ENCODE results near the gene CACNA1G. TPM values are rescaled to one million over a fixed set of nuclear protein-coding genes. Genes with fewer than 3 reads are reported as not detected.

CACNA1G gene
- total RNA-seq, 1 donor from 2014 or later: 1.6 TPM

DNA sequence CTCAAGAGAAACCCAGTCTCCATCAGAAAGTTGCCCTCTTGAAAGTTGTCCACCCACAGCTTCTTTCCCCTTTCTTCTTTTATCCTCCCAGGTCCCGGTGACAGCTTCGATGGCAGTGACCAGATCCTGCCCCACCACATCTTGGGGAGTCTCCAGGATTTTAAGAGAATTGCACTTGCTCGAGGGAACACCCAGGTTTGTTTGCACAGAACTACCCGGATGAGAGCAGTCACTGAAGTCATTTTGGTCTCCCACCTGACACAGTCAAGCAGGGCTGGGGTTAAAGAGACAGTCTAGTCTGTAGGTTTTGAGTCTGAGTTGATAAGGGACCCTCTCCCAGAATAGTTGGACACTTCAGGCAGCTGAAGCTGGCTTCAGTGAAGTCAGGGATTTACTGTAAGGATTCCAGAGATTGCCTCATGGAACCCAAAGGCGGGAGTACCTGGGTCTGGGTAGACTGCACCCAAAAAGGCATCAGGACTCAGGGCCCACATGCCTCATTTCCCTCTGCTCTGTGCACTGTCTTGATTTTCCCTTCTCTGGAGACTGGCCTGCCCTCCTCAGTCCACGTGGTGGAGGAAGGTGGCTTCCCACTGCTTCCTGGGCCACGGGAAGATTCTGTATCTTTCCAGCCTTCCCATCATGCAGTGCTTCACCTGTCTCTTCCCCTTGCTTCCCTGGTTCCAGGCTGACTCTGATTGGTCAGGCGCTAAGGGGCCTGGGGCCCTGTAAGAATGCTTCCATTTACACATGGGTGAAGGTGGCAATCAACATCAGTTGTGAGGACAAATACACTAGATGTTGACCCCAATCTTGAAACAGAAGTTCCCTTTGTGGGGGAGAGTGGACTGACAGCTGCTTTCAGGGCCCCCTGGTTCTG, 42.8 kb upstream of the CACNA1G start:
- Histone ChIP-seq H3K27ac (no peak overlapping the region), H3K9me3 (ENCODE audit: low read depth) (no peaks in the 10 kb centered on the region), H3K36me3 (no peaks in the 10 kb centered on the region), H3K27me3 (no peaks in the 10 kb centered on the region), H3K79me2 (ENCODE audit: low read depth) (no peaks in the 10 kb centered on the region), H4K20me1 (ENCODE audit: low read depth) (no peaks in the 10 kb centered on the region), H3F3A (ENCODE audit: low read depth) (no peaks in the 10 kb centered on the region), H2AFZ (replicated peaks) (no peak overlapping the region), H3K4me1 (peaks cover 11% of the 10 kb centered on the region), H3K4me3 (no peak overlapping the region), H3K4me2 (no peak overlapping the region), H3K9ac (no peak overlapping the region)
- Mint-ChIP-seq H3K27ac (no peak overlapping the region), H3K27me3 (ENCODE audit: insufficient read depth, low read depth) (peaks cover 10% of the 10 kb centered on the region), H3K9me3 (no peaks in the 10 kb centered on the region), H3K36me3 (no peaks in the 10 kb centered on the region), H3K4me3 (no peak overlapping the region), H3K4me1 (peaks cover 34% of the 10 kb centered on the region)
- DNase-seq (ENCODE audit: low spot score): no peak
- TF ChIP-seq, protein P1, sequence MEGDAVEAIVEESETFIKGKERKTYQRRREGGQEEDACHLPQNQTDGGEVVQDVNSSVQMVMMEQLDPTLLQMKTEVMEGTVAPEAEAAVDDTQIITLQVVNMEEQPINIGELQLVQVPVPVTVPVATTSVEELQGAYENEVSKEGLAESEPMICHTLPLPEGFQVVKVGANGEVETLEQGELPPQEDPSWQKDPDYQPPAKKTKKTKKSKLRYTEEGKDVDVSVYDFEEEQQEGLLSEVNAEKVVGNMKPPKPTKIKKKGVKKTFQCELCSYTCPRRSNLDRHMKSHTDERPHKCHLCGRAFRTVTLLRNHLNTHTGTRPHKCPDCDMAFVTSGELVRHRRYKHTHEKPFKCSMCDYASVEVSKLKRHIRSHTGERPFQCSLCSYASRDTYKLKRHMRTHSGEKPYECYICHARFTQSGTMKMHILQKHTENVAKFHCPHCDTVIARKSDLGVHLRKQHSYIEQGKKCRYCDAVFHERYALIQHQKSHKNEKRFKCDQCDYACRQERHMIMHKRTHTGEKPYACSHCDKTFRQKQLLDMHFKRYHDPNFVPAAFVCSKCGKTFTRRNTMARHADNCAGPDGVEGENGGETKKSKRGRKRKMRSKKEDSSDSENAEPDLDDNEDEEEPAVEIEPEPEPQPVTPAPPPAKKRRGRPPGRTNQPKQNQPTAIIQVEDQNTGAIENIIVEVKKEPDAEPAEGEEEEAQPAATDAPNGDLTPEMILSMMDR (IDR thresholded peaks at IDR 0.05): no peak
- TF ChIP-seq EZH2phosphoT487 (IDR thresholded peaks at IDR 0.05) (no peak), EZH2 (IDR thresholded peaks at IDR 0.05) (no peak)

DNA sequence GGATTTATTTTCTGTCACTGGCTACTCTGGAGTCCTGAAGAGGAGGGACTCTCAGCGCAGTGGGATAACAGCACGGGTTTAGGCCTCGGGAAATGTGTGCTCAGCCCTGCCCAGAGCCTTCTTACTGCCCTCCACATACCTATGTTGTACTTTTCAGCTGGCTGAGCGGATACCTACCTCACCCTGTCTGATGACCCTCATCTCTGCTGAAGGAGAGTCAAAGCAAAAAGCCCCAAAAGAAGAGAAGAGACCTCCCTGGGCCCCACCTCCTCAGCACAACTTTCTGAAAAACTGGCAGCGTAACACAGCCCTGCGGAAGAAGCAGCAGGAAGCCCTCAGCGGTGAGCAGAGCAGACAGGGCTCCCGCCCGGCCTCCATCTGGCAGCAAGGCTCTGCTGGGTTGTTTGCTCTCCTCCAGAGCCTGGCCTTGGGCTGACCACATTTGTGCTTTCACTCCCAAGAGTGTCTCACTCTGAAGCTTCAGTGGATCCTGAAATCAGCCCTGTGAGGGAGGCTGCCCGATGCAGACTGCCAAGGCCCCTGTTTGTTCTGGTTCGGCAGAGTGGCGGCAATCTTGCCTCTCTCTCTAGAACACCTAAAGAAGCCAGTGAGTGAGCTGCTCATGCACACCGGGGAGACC, 42.0 kb upstream of the CACNA1G start:
- no peak for DNase-seq (ENCODE audit: low spot score)
- Mint-ChIP-seq H3K27me3 (ENCODE audit: insufficient read depth, low read depth) (peaks cover 10% of the 10 kb centered on the region), H3K4me3 (peak overlapping the region; percentile 4), H3K36me3 (no peaks in the 10 kb centered on the region), H3K9me3 (no peaks in the 10 kb centered on the region), H3K27ac (no peak overlapping the region), H3K4me1 (peaks cover 36% of the 10 kb centered on the region)
- no peaks in the 10 kb centered on the region for H3K9me3 ChIP-seq (ENCODE audit: low read depth)
- H3K79me2 ChIP-seq (ENCODE audit: low read depth): no peaks in the 10 kb centered on the region
- no peaks in the 10 kb centered on the region for H3K27me3 ChIP-seq
- no peaks in the 10 kb centered on the region for H3F3A ChIP-seq (ENCODE audit: low read depth)
- no peak overlapping the region for H3K9ac ChIP-seq
- H3K27ac ChIP-seq: no peak overlapping the region
- H3K4me1 ChIP-seq: peaks cover 11% of the 10 kb centered on the region
- no peak overlapping the region for H3K4me3 ChIP-seq
- H3K36me3 ChIP-seq: no peaks in the 10 kb centered on the region
- no peak for TF ChIP-seq EZH2phosphoT487 (IDR thresholded peaks at IDR 0.05)
- no peak for TF ChIP-seq EZH2 (IDR thresholded peaks at IDR 0.05)
- TF ChIP-seq, protein P1 (IDR thresholded peaks at IDR 0.05): no peak
- no peaks in the 10 kb centered on the region for H4K20me1 ChIP-seq (ENCODE audit: low read depth)
- H3K4me2 ChIP-seq: no peak overlapping the region
- no peak overlapping the region for H2AFZ ChIP-seq (replicated peaks)

DNA sequence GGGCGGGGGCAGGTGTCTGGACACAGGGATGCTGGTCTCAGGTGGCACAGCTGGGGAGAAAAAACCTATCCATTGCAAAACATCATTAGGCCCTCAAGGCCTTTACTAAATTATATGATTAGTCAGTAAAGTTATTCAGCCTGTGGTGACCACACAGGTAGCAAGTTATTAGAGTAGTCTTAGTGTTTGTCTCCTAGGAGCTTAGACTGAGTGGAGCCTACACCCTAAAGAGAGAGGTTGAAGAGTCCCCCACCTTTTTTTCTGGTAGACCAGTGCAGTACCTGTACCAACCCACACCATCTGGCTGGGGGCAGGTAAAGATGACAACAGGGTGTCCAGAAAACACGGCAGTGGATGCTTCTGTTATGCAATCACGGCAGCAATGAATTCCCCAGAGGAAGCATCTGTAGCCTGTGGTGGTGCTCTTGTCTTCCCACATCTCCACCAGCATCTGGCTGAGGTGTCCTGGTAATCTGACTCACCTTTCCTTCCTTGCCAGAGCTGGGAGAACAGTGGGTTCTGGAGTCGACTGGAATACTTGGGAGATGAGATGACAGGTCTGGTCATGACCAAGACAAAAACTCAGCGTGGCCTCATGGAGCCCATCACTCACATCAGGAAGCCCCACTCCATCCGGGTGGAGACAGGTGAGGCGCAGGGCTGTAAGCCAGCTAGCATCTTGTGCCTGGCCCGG, 41.2 kb upstream of the CACNA1G start:
- Mint-ChIP-seq H3K27ac (no peak overlapping the region), H3K36me3 (no peaks in the 10 kb centered on the region), H3K4me3 (no peak overlapping the region), H3K4me1 (peaks cover 33% of the 10 kb centered on the region), H3K9me3 (no peaks in the 10 kb centered on the region), H3K27me3 (ENCODE audit: insufficient read depth, low read depth) (peaks cover 12% of the 10 kb centered on the region)
- Histone ChIP-seq H3F3A (ENCODE audit: low read depth) (no peaks in the 10 kb centered on the region), H3K9me3 (ENCODE audit: low read depth) (no peaks in the 10 kb centered on the region), H3K4me1 (peaks cover 11% of the 10 kb centered on the region), H3K9ac (no peak overlapping the region), H3K27me3 (no peaks in the 10 kb centered on the region), H3K4me3 (no peak overlapping the region), H4K20me1 (ENCODE audit: low read depth) (no peaks in the 10 kb centered on the region), H3K4me2 (no peak overlapping the region), H3K27ac (no peak overlapping the region), H3K36me3 (no peaks in the 10 kb centered on the region), H3K79me2 (ENCODE audit: low read depth) (no peaks in the 10 kb centered on the region), H2AFZ (replicated peaks) (no peak overlapping the region)
- no peak for DNase-seq (ENCODE audit: low spot score)
- no peak for TF ChIP-seq EZH2phosphoT487 (IDR thresholded peaks at IDR 0.05)
- TF ChIP-seq EZH2 (IDR thresholded peaks at IDR 0.05): no peak
- TF ChIP-seq, protein P1 (IDR thresholded peaks at IDR 0.05): no peak
